ENCODE measurements around the gene ADAMTS16.

ADAMTS16 gene

DNA sequence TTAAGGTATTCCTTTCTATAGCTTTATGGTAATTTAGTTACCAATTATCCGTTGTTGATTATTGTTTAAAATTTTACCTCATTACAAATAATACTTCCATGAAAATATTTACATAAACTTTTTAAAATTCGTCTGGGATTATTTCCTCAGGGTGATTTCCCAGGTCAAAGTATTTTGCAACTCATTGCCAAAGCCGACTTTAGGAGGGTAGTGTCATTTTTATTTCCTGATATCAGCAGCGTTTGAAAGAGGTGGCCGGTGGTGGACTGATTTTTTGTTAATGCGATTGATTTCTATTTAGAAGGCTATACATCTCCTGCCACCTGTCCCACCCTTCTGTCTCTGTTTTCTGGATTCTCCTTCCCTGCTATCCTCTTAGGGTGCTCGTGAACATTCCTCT lies 4.3 kb downstream of the ADAMTS16 start:
- no peak overlapping the region for H3K4me3 ChIP-seq (ENCODE audit: low read length)
- DNase-seq (ENCODE audit: low read depth), result no peak
- TF ChIP-seq, protein P1, sequence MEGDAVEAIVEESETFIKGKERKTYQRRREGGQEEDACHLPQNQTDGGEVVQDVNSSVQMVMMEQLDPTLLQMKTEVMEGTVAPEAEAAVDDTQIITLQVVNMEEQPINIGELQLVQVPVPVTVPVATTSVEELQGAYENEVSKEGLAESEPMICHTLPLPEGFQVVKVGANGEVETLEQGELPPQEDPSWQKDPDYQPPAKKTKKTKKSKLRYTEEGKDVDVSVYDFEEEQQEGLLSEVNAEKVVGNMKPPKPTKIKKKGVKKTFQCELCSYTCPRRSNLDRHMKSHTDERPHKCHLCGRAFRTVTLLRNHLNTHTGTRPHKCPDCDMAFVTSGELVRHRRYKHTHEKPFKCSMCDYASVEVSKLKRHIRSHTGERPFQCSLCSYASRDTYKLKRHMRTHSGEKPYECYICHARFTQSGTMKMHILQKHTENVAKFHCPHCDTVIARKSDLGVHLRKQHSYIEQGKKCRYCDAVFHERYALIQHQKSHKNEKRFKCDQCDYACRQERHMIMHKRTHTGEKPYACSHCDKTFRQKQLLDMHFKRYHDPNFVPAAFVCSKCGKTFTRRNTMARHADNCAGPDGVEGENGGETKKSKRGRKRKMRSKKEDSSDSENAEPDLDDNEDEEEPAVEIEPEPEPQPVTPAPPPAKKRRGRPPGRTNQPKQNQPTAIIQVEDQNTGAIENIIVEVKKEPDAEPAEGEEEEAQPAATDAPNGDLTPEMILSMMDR (conservative IDR thresholded peaks at IDR 0.05; ENCODE audit: low read length), result no peak

DNA sequence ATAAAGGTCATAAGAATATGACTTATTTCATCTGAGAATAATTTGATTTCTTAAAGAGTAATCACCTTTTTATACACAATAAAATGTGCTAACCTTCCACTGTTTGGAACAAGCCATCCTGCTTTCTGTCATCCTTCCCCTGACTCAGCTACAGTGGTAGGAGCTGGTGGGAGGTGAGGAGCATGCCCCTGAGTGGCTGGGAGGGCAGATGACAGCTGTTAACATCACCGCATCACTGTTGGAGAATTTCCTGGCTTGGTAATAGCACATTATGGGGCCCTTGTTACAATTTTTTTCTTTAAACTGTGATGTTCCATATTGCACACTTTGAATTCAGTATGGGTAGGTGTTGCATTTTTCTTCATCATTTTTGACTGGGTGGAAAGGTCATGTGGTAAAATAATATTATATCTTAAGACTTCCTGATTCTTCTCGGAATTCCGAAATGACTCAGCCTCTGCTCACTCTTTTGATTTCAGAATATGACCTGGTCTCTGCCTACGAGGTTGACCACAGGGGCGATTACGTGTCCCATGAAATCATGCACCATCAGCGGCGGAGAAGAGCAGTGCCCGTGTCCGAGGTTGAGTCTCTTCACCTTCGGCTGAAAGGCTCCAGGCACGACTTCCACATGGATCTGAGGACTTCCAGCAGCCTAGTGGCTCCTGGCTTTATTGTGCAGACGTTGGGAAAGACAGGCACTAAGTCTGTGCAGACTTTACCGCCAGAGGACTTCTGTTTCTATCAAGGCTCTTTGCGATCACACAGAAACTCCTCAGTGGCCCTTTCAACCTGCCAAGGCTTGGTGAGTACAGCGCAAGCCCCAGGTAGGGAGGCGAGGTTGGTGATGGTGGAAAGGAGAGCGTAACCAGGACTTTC lies 5.8 kb downstream of the ADAMTS16 start:
- TF ChIP-seq, protein P1 (conservative IDR thresholded peaks at IDR 0.05; ENCODE audit: low read length), result no peak
- no peak overlapping the region for H3K4me3 ChIP-seq (ENCODE audit: low read length)
- peak; percentile 13 for DNase-seq (ENCODE audit: low read depth)

DNA sequence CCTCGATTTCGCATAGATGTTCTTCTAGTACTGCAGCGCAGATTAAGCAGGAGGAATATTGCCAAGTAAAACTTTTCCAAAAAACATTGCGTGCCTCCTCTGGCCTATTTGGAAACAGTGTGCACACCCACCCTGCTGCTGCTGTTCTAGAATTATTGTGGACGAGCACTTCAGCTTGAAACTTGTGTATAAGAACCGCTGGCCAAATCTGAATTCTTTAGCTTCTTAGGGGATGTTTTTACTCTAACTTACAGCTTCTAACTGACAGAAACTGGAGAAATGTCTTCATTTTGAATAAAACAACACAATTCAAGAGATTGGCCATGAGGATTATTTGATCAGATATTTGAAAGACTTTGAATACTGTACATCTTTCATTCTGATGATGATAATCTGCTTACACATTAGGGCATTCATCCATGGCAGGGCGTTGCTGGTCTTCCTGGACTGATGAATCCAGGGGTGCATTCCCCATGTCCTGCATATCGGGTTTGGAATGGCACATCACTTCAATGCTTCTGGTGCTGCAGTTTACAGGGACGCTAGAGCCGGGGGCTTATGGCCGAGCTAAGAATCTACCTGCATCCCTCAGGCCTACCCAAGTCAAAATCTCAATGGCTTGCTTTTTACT lies 6.5 kb downstream of the ADAMTS16 start:
- DNase-seq (ENCODE audit: low read depth), result no peak
- TF ChIP-seq, protein P1 (conservative IDR thresholded peaks at IDR 0.05; ENCODE audit: low read length), result no peak
- no peak overlapping the region for H3K4me3 ChIP-seq (ENCODE audit: low read length)

DNA sequence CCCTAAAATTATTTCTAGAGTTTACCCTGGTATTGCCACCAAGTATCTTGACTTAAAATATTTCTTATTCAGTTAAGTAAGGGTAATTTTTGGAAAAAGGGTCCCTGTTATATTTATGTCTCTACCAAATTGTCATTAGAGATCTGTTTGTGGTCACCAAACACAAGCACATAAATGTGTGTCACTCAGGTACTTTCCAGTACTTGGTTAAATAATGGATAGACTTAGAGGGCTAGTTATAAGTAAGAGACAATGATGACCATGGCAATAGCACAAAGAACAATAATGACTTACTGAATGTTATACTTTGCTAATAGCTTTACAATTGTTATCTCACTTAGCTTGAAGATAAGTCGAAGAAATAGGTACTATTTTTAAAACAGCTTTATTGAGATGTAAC lies 9.0 kb downstream of the ADAMTS16 start:
- TF ChIP-seq, protein P1 (conservative IDR thresholded peaks at IDR 0.05; ENCODE audit: low read length), result no peak
- no peak overlapping the region for H3K4me3 ChIP-seq (ENCODE audit: low read length)
- no peak for DNase-seq (ENCODE audit: low read depth)

DNA sequence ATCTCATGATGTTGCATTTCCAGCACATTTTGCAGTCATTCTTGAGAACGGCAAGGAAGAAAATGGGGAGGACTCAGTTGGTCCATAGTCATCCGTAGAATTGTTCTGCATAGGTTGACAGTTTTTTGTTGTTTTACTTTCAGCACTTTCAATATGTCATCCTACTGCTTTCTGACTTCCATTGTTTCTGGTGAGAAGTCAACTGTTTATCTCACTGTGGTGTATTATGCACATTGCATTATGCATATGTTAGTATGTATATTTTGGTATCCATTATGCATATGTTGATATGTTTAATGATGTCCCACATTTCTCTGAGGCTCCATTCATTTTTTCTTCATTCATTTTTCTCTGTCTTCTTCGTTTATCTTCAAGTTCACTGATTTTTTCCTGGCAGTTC lies 10.5 kb downstream of the ADAMTS16 start:
- H3K4me3 ChIP-seq (ENCODE audit: low read length), result no peak overlapping the region
- DNase-seq (ENCODE audit: low read depth), result no peak
- TF ChIP-seq, protein P1 (conservative IDR thresholded peaks at IDR 0.05; ENCODE audit: low read length), result no peak

DNA sequence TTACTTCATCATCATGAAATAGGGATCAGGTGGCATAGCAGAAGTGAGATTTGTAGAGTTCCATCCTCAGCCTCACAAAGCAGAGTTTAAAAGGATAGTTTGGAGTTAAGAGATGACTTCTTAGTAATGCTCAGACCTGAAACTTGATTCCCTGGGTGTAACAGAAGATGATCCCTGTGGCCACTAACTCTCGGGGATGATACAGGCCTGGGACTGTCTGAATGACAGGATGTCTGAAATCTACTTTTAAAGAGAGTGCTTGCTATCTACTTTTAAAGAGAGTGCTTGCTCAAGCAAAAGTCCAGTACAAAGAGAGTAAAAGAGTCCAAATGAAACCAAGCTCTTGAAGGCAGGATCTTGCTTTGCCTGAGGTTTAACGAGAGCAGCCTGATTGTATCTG lies 14.6 kb downstream of the ADAMTS16 start:
- no peak overlapping the region for H3K4me3 ChIP-seq (ENCODE audit: low read length)
- TF ChIP-seq, protein P1 (conservative IDR thresholded peaks at IDR 0.05; ENCODE audit: low read length), result no peak
- DNase-seq (ENCODE audit: low read depth), result no peak

DNA sequence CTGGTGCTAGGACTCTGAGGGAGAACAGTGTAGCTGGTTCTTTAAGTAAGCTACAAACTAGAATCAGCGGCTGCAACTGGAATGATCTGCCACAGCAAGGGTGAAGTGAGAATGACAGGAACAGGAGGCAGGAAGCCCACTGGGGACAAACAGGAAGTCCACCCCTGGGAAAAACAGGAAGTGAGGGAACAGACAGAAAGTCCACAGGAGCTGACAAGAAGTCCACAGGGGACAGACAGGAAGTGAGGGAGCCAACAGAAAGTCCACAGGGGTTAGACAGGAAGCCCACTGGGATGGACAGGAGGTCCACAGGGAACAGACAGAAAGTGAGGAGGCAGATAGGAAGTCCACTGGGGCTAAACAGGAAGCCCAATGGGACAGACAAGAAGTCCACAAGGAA lies 15.5 kb downstream of the ADAMTS16 start:
- no peak overlapping the region for H3K4me3 ChIP-seq (ENCODE audit: low read length)
- TF ChIP-seq, protein P1 (conservative IDR thresholded peaks at IDR 0.05; ENCODE audit: low read length), result no peak
- no peak for DNase-seq (ENCODE audit: low read depth)

Data from AG10803 (cell line).